GM19035 (cell line): ENCODE results near the gene DLG4.
"Not testable (repeated sequence)": the region's sequence is repeated elsewhere in the genome, so short reads cannot be mapped to it uniquely, and the experiment has no call there.

Source experiments
- ATAC-seq: cut with Tn5 transposase; IDR thresholded peaks from one replicate; pipeline ENCODE4 v1.9.1; 2021; ENCODE audit not compliant: unreplicated experiment

The DLG4 gene

GRCh38 chr17:7249830-7250229 is 30.2 kb upstream of the DLG4 start:
- no peak for ATAC-seq

- no peak for ATAC-seq
Observed at GRCh38 chr17:7249214-7249613, 29.6 kb upstream of the DLG4 start.

GRCh38 chr17:7248796-7249195 is 29.2 kb upstream of the DLG4 start:
- no peak for ATAC-seq

GRCh38 chr17:7246779-7247178 is 27.1 kb upstream of the DLG4 start:
- no peak for ATAC-seq

GRCh38 chr17:7243838-7244237 is 24.2 kb upstream of the DLG4 start:
- ATAC-seq = not testable (repeated sequence)

GRCh38 chr17:7243453-7243729 is 23.8 kb upstream of the DLG4 start:
- ATAC-seq = no peak

GRCh38 chr17:7242717-7243452 is 23.2 kb upstream of the DLG4 start:
- ATAC-seq = peak; percentile 44

GRCh38 chr17:7241783-7242716 is 22.4 kb upstream of the DLG4 start, which contains the start of gene GABARAP:
TSS of gene GABARAP (minus strand) at chr17:7242449. CDS start at chr17:7242330, 119 bp downstream.
- peak; percentile 43 for ATAC-seq

- ATAC-seq = no peak
Observed at GRCh38 chr17:7241090-7241733, 21.6 kb upstream of the DLG4 start.

GRCh38 chr17:7240375-7240774 is 20.7 kb upstream of the DLG4 start:
- ATAC-seq = no peak

GRCh38 chr17:7239091-7240027 is 19.7 kb upstream of the DLG4 start, which contains the start of gene PHF23:
TSS of gene PHF23 (minus strand) at chr17:7239457. CDS start at chr17:7239279, 178 bp downstream.
- ATAC-seq = peak; percentile 57

GRCh38 chr17:7238420-7239090 is 18.9 kb upstream of the DLG4 start:
- no peak for ATAC-seq

- ATAC-seq = no peak
Observed at GRCh38 chr17:7237761-7238419, 18.3 kb upstream of the DLG4 start.

- ATAC-seq = no peak
Observed at GRCh38 chr17:7237266-7237760, 17.7 kb upstream of the DLG4 start.

GRCh38 chr17:7236808-7237207 is 17.2 kb upstream of the DLG4 start:
- no peak for ATAC-seq

- ATAC-seq = no peak
Observed at GRCh38 chr17:7235693-7236665, 16.3 kb upstream of the DLG4 start.

- ATAC-seq = peak; percentile 55
Observed at GRCh38 chr17:7234083-7234951, 14.7 kb upstream of the DLG4 start, which contains the start of gene DVL2. TSS of gene DVL2 (minus strand) at chr17:7234517. CDS start at chr17:7234262, 255 bp downstream.
